Spleen (tissue), 11 donors: ENCODE results near the gene FAP. TPM values are rescaled to one million over a fixed set of nuclear protein-coding genes. Genes with fewer than 3 reads are reported as not detected.

Experiments
- DNase-seq: peaks from one replicate; pipeline ENCODE4 v3.0.0-alpha.2; 2020
- H3K27ac ChIP-seq, 8 donors: fragments of 200-600 bp; sonication (generic) in 7 of 8; 1 replicate in 4 of 8; 2 replicates in 4 of 8; pipeline versions ENCODE4 v1.5.0 to v1.8.0; 2016 to 2021; ENCODE audit warnings: inconsistent platforms in 4 of 8, mild to moderate bottlenecking in 4 of 8, moderate library complexity in 1 of 8
- H3K27me3 ChIP-seq, 7 donors: fragments of 200-600 bp; sonication (generic) in 6 of 7; replicated peaks in 1 of 7; 1 replicate in 4 of 7; 2 replicates in 3 of 7; pipeline versions ENCODE4 v1.5.0 to v1.8.0; 2016 to 2021; ENCODE audit warnings: inconsistent platforms in 3 of 7, mild to moderate bottlenecking in 1 of 7
- H3K36me3 ChIP-seq, 6 donors: fragments of 200-600 bp; sonication (generic) in 5 of 6; 1 replicate in 4 of 6; 2 replicates in 2 of 6; pipeline versions ENCODE4 v1.5.0 to v1.8.0; 2016 to 2021; ENCODE audit warnings: inconsistent platforms in 2 of 6
- H3K4me1 ChIP-seq, 6 donors: fragments of 200-600 bp; sonication (generic) in 5 of 6; 1 replicate in 3 of 6; 2 replicates in 3 of 6; pipeline versions ENCODE4 v1.5.0 to v1.8.0; 2016 to 2021; ENCODE audit warnings: inconsistent platforms in 3 of 6
- H3K4me3 ChIP-seq, 8 donors: fragments of 200-600 bp; sonication (generic) in 7 of 8; 1 replicate in 4 of 8; 2 replicates in 4 of 8; pipeline versions ENCODE4 v1.5.0 to v1.8.0; 2016 to 2021; ENCODE audit warnings: inconsistent platforms in 4 of 8, mild to moderate bottlenecking in 4 of 8, moderate library complexity in 2 of 8
- H3K9me3 ChIP-seq, 8 donors: fragments of 200-600 bp; sonication (generic) in 7 of 8; 1 replicate in 4 of 8; 2 replicates in 4 of 8; pipeline versions ENCODE4 v1.5.0 to v1.8.0; 2016 to 2021; ENCODE audit warnings: inconsistent platforms in 4 of 8
- CTCF ChIP-seq, 11 experiments: fragments of 200-600 bp in 7 of 11; fragments of 450-650 bp in 4 of 11; sonication (generic) in 4 of 11; IDR thresholded peaks in 8 of 11; conservative IDR thresholded peaks in 3 of 11; 1 replicate in 7 of 11; 2 replicates in 4 of 11; pipeline versions ENCODE4 v1.4.0 to v1.8.0; 2016 to 2021; ENCODE audit warnings: antibody characterized with exemption in 11 of 11, inconsistent platforms in 4 of 11, mild to moderate bottlenecking in 1 of 11
- POLR2A ChIP-seq, 3 donors: fragments of 450-650 bp; IDR thresholded peaks; one replicate each; pipeline ENCODE4 v1.5.1; 2017; ENCODE audit warnings: antibody characterized with exemption in 3 of 3, mild to moderate bottlenecking in 1 of 3
- POLR2AphosphoS5 ChIP-seq, 3 donors: sonication (generic); formaldehyde crosslinking; IDR thresholded peaks; one replicate each; pipeline ENCODE4 v1.5.1; 2017; ENCODE audit warnings: antibody characterized with exemption in 3 of 3
- WGBS, 5 donors: extraction: QIAGEN DNeasy Blood & Tissue Kit in 3 of 5; methylation state at CpG; one replicate each; pipeline versions ENCODE4 v1.1.5 to v1.1.7; 2013 to 2018; 5-methylcytosine and 5-hydroxymethylcytosine counted together
- intact Hi-C: fragments of 100-400 bp; cut with DNase I; formaldehyde crosslinking; loops from one replicate; pipeline ENCODE4 v1.15.0; 2023; ENCODE audit warnings: low total_unique reads
- polyA plus RNA-seq, 3 donors: library from polyadenylated mRNA; stranded (reverse); fragments of 200-250 nt; gene quantifications; one replicate each; pipeline ENCODE4 v1.2.1, GENCODE V29; 2013
- total RNA-seq, 7 donors: library from RNA; depleted of rRNA in 3 of 7; stranded (reverse); fragments of >200 nt in 3 of 7; fragmentation: NEBNext Ultra II Directional in 4 of 7; extraction: Animal tissue kit (Norgen Biotek cat#: 25700) in 4 of 7; gene quantifications; one replicate each; pipeline versions ENCODE4 v1.1.0 to v1.2.1, GENCODE V29; 2016 to 2021
- donor health status: healthy with polysubstance abuse.
- donor health status: DM: no; HTN: no; CAD: no; lungs with moderate emphysema.
- donor health status: DM: no; HTN: no; CAD: no.
- donor health status: Bipolar disorder and iron deficiency.
- donor health status: healthy.
- donor health status: DM: no; HTN: no; CAD: no.
- donor health status: DM: yes; HTN: yes; CAD: no.

FAP gene
- total and polyA plus RNA-seq, 10 donors: 0.82 to 11.8 (median 1.2) TPM

- no peaks in the 10 kb centered on the region for H3K27me3 ChIP-seq
- H3K4me1 ChIP-seq: peaks cover 0 to 10% (median 10%) of the 10 kb centered on the region in 6 donors
- H3K27ac ChIP-seq: no peak overlapping the region
- no peak overlapping the region for H3K4me3 ChIP-seq
- intact Hi-C loops: no loop called here
- 98 to 100% (median 100%) methylated on average over 1 of the region's 1 CpG for WGBS, 5 donors
- H3K9me3 ChIP-seq: no peaks in the 10 kb centered on the region
- TF ChIP-seq POLR2AphosphoS5 (IDR thresholded peaks at IDR 0.05) (no peak), POLR2A (IDR thresholded peaks at IDR 0.05) (no peak), CTCF (IDR thresholded peaks at IDR 0.05 in 8 of 11, conservative IDR thresholded peaks at IDR 0.05 in 3 of 11) (no peak)
- H3K36me3 ChIP-seq: peaks cover 0 to 71% (median 45%) of the 10 kb centered on the region in 6 donors
- DNase-seq: no peak
Observed at GRCh38 chr2:162266460-162266760, 23.2 kb upstream of the FAP start.

GRCh38 chr2:162265666-162266459 lies 22.6 kb upstream of the FAP start:
- intact Hi-C loops: no loop called here
- no peaks in the 10 kb centered on the region for H3K27me3 ChIP-seq
- no peak for DNase-seq
- H3K36me3 ChIP-seq: peaks cover 0 to 66% (median 41%) of the 10 kb centered on the region in 6 donors
- no peak overlapping the region for H3K4me3 ChIP-seq
- no peak for TF ChIP-seq POLR2A (IDR thresholded peaks at IDR 0.05)
- TF ChIP-seq POLR2AphosphoS5 (IDR thresholded peaks at IDR 0.05): no peak
- no peak for TF ChIP-seq CTCF (IDR thresholded peaks at IDR 0.05 in 8 of 11, conservative IDR thresholded peaks at IDR 0.05 in 3 of 11)
- H3K27ac ChIP-seq: no peak overlapping the region
- H3K9me3 ChIP-seq: no peaks in the 10 kb centered on the region
- 93 to 96% (median 95%) methylated on average over 7 of the region's 7 CpGs for WGBS, 5 donors
- H3K4me1 ChIP-seq: peaks cover 4 to 16% (median 15%) of the 10 kb centered on the region in 6 donors

- DNase-seq: peak; percentile 69
- Histone ChIP-seq H3K36me3 (peaks cover 0 to 20% (median 12%) of the 10 kb centered on the region in 6 donors), H3K27ac (peak overlapping the region in 7 of 8 donors; percentile 26 to 82 (median 66)), H3K4me3 (no peak overlapping the region), H3K27me3 (no peaks in the 10 kb centered on the region), H3K4me1 (peaks cover 5 to 22% (median 18%) of the 10 kb centered on the region in 6 donors), H3K9me3 (no peaks in the 10 kb centered on the region)
- TF ChIP-seq POLR2A (IDR thresholded peaks at IDR 0.05) (no peak), POLR2AphosphoS5 (IDR thresholded peaks at IDR 0.05) (peak in 2 of 3 donors; percentile 34 to 65), CTCF (IDR thresholded peaks at IDR 0.05 in 8 of 11, conservative IDR thresholded peaks at IDR 0.05 in 3 of 11) (no peak)
- intact Hi-C loops: no loop called here
- 45 to 64% (median 57%) methylated on average over 4 of the region's 4 CpGs for WGBS, 5 donors
Observed at GRCh38 chr2:162261032-162261945, 18.0 kb upstream of the FAP start.

- Histone ChIP-seq H3K9me3 (no peaks in the 10 kb centered on the region), H3K27me3 (no peaks in the 10 kb centered on the region), H3K4me1 (peaks cover 5 to 22% (median 18%) of the 10 kb centered on the region in 6 donors), H3K36me3 (no peaks in the 10 kb centered on the region), H3K27ac (no peak overlapping the region), H3K4me3 (no peak overlapping the region)
- intact Hi-C loops: no loop called here
- 77 to 92% (median 89%) methylated on average over 2 of the region's 2 CpGs for WGBS, 5 donors
- no peak for TF ChIP-seq CTCF (IDR thresholded peaks at IDR 0.05 in 8 of 11, conservative IDR thresholded peaks at IDR 0.05 in 3 of 11)
- TF ChIP-seq POLR2A (IDR thresholded peaks at IDR 0.05): no peak
- no peak for TF ChIP-seq POLR2AphosphoS5 (IDR thresholded peaks at IDR 0.05)
- no peak for DNase-seq
Observed at GRCh38 chr2:162258686-162259085, 15.4 kb upstream of the FAP start.
